GM18520 (cell line): ENCODE measurements around the gene HOPX.
"Not testable (repeated sequence)": the region's sequence is repeated elsewhere in the genome, so short reads cannot be mapped to it uniquely, and the experiment has no call there.

ENCODE experiments used
- ATAC-seq: cut with Tn5 transposase; IDR thresholded peaks from one replicate; pipeline ENCODE4 v1.9.1; 2021; ENCODE audit not compliant: unreplicated experiment

The HOPX gene, protein sequence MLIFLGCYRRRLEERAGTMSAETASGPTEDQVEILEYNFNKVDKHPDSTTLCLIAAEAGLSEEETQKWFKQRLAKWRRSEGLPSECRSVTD

DNA sequence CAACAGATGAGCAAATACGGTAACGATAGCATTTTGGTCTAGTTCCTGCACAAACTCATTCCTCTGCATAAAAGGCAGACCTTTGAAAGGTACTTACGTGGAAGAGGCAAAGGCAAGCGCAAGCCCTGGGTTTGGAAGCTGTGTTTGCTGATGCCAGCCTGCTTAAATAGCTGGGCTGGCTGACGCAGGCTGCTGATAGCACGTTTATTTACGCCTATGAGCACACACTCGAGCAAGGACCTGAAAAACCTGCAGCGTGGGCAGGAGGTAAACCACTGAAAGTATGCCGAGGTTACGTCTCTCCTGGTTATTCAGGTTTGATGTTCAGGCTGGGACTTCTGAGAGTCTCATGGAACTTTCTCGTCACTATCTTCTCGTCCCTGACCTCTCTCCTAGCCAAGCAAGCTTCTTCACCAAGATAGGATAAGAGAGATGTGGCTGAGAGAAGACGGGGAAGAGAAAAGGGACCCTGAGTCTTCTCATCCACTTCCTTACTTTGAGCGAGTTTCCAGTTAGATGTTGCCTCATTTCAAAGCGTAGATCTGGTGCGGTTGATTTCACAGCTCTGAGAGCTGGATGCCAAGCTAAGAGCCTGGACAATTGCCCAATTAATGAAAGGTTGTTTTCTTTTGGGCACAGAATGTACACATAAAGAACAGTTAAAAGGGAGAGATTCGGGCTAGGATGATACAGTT is at the start of gene HOPX:
Gene HOPX (minus strand): TSS at position 139 of the 695 bp plus-strand sequence. CDS start 23,480 bp downstream, outside the sequence.
- no peak for ATAC-seq

DNA sequence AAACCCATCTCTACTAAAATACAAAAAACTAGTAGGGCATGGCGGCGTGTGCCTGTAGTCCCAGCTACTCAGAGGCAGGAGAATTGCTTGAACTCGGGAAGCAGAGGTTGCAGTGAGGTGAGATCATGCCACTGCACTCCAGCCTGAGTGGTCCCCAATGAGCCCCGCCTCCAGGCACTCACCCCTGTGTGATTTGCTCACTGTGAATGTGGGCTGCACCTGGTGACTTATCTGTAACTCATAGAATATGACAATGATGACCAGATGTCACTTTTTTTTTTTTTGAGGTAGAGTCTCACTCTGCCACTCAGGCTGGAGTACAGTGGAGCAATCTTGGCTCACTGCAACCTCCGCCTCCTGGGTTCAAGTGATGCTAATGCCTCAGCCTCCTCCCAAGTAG is 49.0 kb upstream of the HOPX start:
- ATAC-seq = no peak

DNA sequence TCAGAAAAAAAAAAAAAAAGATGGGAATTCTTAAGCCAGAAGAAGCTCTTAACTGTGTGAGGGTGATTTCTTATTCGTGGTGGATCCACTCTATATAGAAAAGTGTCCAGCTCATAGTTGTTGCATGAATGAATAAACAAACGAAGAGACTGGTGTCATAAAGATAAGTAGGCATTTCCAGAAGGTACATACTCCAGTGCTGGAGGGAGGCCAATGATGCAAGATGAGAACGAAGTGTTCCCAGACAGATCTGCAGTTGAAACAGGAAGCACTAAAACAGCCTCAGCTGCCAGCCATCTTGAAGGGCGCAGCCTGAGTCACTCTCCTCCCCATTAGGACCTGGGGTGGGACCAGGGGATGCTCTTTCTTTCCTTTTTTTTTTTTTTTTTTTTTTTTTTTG is 47.4 kb upstream of the HOPX start:
- no peak for ATAC-seq

DNA sequence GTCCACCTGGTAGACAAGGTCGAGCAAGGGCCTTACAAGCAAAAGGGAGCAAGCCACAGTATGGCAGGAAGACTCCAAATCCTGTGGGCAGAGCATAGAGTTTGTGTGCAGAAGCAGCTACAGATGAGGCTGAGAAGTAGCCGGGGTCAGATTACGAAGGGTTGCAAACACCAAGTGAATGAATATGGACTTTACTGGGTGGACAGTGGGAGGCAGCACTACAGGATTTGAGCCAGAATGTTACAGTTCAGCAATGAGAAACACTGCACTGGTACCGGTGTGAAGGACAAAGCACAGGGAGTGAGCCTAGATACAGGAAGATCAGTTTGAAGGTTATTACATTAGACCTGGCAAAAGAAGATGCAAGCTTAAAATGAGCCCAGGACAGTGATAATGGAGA is 46.1 kb upstream of the HOPX start:
- no peak for ATAC-seq

DNA sequence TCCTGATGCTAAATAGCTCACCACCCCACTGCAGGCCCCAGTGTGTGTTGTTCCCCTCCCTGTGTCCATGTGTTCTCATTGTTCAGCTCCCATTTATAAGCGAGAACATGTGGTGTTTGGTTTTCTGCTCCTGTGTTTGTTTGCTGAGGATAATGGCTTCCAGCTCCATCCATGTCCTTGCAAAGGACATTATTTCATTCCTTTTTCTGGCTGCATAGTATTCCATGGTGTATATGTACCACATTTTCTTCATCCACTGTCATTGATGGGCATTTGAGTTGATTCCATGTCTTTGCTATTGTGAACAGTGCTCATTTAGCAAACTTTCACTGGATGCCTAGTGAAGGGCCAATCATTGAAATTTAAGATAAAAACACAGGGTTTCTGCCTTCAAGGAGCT is 45.5 kb upstream of the HOPX start:
- not testable (repeated sequence) for ATAC-seq

DNA sequence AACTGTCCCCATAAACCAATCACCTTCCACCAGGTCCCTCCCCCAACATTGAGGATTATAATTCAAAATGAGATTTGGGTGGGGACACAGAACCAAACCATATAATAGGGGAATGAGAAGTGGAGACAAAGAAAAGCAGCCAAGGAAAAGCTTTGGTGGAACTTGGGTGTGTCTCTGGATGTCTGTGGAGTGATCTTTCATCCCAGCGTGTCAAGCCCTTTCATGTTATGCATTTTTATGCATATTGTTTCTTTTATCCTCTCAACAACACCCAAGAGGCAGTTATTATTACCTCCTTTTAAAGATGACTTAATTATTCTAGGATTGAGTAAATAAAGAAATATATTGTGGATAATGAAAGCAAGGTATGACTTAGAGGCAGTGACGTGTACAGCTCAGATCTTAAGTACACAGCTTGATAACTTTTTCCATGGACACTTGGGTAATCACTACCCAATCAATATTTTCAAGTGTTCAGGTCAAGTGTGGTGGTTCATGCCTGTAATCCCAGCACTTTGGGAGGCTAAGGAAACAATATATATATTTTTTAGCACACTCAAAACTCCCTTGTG is 42.6 kb upstream of the HOPX start:
- no peak for ATAC-seq

DNA sequence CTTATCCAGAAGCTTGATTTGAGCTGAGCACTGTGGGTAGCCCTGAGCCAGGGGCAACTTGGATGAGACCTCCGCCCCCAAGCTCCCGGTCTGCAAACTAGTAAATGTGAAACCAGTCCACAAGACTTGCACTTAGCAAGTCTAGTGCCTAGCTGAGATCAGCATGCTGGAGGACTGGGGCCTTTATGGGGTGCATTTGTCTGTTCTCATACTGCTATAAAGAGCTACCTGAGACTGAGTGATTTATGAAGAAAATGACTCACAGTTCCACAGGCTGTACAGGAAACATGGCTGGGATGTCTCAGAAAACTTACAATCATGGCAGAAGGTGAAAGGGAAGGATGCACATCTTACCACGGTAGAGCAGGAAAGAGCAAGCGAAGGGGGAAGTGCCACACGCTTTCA is 42.1 kb upstream of the HOPX start:
- ATAC-seq = no peak

DNA sequence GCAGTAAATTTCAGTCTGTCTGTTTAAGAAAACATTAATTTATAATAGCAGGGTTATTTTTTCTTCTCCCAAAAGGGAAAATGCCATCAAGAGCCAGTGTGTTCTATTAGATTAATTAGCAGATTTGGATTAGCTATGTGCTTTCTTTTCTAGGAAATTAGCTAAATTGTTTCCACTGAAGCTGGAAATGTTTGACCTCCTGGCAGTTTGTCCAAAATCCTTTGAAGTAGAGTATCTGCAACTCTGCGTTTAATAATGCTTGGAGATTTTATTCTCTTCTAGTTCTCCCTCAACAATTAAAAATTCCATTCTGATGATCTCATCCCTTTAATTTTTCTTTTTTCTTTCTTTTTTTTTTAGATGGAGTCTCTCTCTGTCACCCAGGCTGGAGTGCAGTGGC is 27.1 kb upstream of the HOPX start:
- ATAC-seq = no peak

DNA sequence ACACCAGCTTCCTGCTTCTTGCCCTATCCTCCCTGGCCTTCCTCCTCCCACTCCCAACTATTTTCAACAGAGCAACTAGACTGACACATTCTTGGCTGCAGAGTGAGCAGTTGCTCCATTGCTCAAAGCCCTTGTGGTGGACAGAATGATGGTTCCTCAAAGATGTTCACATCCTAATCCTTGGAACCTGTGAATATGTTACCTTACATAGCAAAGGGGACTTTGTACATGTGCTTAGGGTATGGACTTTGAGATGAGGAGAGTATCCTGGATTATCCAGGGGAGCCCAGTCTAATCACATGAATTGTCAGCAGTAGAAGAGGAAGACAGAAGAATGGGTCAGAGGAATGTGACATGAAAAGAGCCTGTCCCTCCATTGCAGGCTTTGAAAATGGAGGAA is 24.9 kb upstream of the HOPX start:
- no peak for ATAC-seq

DNA sequence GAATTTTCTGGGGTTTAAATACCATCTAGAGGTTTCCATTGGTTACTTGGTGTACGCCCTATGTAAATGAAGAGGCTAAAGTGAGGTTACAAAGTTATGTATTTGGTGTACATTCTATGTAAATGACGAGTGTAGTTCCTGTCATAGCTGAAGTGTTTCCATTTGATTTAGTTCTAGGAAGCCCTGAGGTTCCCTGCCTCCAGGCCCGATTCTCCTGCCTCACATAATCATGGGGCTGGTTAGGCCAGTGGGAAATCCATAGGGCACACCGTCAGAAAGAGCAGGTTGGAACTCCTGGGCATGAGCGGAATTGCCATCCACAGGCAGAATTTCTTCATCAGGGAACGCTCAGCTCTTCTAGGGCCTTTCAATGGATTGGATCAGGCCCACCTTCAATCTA is 24.2 kb upstream of the HOPX start:
- ATAC-seq = no peak

DNA sequence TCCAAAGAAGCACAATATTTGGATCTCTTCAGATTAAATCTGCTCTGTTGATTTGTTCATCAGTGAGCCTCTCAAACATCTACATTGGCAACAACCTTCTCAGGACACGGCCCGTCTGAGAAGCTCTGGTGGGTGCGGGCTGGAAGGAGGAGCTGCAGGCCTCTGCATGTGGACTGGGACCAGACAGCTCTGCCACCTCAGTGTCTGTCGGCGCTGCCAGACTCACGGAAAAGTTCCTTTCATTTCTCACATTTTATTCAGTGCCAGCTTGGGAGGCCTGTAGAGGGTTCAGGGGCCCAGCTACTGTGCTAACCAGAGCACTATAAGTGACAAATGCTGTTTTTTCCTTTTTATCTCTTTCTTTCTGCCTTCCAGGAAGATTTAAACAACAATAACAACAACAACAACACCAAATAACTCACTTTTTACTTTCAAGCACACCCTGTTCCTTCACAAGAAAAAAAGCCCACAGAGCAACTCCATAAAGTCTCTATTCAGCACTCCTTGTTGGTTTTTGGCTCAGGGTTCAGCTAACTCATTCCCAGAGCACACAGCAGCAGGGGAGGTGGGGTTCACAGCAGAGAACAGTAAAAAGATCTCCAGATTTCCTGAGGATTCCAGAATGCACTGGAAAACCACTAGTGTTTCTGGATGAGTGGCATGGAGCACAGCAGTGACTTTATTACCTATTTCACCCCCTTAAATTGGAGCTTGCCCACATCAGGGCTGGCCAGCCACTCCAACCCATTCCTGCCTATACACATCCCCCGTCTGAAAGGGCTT is 23.2 kb upstream of the HOPX start:
- ATAC-seq = no peak

DNA sequence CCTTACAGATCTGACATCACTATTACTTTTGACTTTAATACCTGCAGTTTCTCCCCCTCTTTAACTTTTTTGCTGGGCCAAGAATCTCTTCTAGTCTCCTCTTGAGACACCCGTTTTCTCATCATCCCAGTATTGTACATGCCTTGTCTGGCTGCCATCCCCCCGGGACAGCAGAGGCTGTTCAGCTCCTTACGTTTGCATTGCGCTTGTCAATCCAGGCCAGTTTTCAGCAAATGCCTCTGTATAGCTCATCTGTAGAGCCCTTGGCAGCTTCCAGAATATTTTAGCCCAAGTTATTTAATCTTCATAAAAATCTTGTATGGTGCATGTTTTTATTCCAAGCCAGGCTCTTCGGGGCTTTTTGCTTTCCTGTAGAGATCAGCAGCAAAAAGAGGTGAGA is 22.3 kb upstream of the HOPX start:
- ATAC-seq = no peak

DNA sequence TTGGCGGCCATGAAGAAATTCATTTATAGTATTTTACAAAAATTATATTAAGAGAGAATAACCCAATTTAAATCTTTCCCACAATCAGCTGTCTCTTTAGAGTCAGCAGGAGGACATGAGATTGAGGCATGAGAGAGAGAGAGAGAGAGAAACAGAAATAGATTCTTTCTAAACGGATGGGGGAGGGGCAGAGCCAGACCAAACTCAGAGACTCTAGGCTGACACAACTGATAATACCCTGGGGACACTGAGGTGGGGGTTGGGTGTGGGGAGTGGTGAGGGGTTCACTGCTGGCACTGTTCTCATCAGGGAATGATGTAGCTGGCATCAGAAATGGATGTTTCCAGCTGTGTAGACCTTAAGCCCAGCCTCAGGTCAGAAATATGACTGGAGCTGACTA is 20.5 kb upstream of the HOPX start:
- ATAC-seq = no peak

DNA sequence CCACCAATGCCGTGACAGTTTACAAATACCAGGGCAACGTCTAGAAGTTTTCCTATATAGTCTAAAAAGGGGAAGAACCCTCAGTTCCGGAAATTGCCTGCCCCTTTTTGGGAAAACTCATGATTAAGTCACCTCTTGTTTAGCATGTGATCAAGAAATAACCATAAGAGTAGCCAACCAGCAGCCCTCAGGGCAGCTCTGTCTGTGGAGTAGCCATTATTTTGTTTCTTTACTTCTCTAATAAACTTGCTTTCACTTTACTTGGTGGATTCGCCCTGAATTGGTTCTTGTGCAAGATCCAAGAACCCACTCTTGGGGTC is 20.0 kb upstream of the HOPX start:
- no peak for ATAC-seq

DNA sequence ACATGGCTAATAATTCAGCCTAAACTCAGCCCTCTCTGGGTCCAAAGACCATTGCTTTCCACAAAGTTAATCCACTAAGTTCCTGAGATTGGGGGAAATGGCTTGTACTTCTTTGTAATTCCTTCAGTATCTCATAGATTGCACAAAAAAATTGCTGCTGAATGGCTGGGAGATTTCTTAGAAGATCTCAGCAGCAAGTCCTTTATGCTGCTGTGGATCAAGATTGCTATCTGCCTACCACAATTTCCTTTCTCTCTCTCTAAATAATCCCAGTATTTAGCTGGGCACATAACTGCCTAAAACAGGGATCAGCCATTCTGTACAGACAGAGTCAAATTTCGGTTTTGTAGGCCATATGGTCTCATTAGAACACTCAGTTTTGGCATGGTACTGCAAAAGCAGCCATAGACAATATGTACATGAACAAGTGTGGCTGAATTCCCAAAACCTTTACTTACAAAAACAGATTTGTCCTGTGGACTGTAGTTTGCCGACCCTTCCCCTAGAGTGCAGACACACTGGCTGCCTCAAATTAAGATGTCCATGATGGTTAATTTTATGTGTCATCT is 18.5 kb upstream of the HOPX start:
- ATAC-seq = no peak

DNA sequence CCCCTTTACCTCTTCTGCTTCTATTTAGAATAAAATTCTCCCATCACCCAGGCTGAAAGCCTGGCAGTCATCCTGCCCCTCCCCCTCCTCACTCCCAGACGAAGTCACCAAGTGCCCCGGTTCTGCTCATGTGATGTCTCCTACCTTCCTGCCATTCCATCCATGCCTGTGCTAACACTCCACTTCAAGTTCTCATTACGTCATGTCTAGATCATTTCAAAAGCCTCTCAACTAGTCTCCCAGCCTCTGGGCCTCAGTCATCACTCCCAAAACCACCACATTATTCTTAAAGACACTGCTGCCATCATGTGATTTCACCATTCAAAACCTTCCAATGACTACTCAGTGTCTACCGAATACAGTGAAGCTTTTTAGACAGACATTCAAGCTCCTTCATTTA is 17.2 kb upstream of the HOPX start:
- no peak for ATAC-seq

DNA sequence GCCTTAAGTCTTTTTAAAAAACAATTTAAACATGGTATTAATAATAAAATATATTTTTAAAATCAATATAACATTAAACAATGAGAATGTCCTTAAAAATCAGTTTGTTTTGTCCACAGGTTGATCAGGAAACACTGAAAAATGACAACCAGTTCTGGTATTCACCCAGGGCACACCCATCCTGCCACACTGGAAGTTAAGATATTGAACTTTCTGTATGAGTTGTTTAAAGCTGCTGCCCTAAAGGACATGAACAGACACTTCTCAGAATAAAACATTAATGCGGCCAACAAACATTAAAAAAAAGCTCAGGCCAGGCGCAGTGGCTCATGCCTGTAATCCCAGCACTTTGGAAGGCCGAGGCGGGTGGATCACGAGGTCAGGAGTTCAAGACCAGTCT is 15.0 kb upstream of the HOPX start:
- no peak for ATAC-seq

DNA sequence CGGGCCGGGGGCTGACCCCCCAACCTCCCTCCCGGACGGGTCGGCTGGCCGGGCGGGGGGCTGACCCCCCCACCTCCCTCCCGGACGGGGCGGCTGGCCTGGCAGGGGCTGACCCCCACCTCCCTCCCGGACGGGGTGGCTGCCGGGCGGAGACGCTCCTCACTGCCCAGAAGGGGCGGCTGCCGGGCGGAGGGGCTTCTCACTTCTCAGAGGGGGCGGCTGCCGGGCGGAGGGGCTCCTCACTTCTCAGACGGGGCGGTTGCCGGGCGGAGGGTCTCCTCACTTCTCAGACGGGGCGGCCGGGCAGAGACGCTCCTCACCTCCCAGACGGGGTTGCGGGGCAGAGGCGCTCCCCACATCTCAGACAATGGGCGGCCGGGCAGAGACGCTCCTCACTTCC is 12.4 kb upstream of the HOPX start:
- ATAC-seq = not testable (repeated sequence)

DNA sequence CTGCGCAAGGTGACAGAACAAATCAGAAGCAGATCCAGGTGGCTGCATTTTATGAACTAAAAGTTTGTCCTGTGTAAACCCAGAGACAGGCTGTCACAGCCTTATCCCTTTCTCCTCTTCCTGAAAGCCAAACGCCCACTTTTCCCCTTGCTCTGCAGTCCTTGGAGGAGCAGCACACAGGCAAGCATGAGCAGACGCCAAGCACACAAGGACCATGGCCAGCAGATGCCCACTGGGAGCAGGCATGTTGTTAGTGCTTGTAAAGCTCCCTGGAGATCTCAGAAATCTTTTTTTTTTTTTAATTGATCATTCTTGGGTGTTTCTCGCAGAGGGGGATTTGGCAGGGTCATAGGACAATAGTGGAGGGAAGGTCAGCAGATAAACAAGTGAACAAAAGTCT is 11.5 kb upstream of the HOPX start:
- ATAC-seq = no peak

DNA sequence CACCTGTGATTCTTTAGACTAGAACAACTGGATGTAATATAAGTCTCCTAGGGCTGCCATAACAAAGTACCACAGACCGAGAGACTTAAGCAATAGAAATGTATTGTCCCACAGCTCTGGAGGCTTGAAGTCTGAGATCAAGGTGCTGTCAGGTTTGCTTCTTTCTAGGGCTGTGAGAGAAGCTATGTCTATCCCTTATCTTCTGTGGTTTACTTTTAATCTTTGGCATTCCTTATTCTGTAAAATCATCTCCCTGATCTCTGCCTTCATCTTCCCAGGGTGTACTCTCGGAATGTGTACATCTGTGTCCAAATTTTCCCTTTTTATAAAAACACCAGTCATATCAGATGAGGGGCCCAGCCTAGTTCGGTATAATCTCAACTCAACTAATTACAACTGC is 10.3 kb upstream of the HOPX start:
- no peak for ATAC-seq

DNA sequence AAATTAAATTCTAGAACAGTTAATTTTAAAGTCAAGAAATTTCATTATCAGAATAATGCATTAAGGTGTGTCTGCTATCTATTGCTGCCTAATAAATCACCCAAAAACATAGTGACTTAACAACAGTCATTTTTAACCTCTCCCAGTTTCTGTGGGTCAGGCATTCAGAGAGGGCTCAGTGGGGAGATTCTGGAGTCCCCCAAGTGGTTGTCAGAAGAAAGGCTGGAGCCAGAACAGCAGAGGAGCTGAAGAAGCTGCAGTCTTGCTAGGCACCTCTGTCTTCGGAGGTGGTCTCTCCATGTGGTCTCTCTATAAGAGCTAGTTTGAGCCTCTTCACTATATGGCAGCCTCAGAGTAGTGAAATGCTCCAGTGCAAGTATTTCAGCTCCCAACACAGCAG is 9.3 kb upstream of the HOPX start:
- ATAC-seq = no peak
